ENCODE measurements around the gene UPF2. TPM values are rescaled to one million over a fixed set of nuclear protein-coding genes. Genes with fewer than 3 reads are reported as not detected.

Gene UPF2
- total RNA-seq, 3 donors from 2014 or later: 22.4 to 32.9 (median 29.2) TPM

- intact Hi-C loops (cut with DNase I; ENCODE audit: low total_unique reads): no loop called here
- Histone ChIP-seq H3K9me3 (no peaks in the 10 kb centered on the region), H3K36me3 (no peaks in the 10 kb centered on the region), H3K4me1 (no peaks in the 10 kb centered on the region), H3K4me3 (no peak overlapping the region), H3K27ac (no peak overlapping the region), H3K27me3 (no peaks in the 10 kb centered on the region)
- no peak for DNase-seq (ENCODE audit: low spot score in 2 of 2)
- TF ChIP-seq POLR2AphosphoS5 (IDR thresholded peaks at IDR 0.05) (no peak), CTCF (IDR thresholded peaks at IDR 0.05) (no peak), POLR2A (IDR thresholded peaks at IDR 0.05) (no peak)
Measured at GRCh38 chr10:11951695-11952094, 90.9 kb downstream of the UPF2 start.

GRCh38 chr10:11950325-11951018, 92.1 kb downstream of the UPF2 start:
- Histone ChIP-seq H3K27me3 (no peaks in the 10 kb centered on the region), H3K9me3 (no peaks in the 10 kb centered on the region), H3K4me1 (no peaks in the 10 kb centered on the region), H3K4me3 (no peak overlapping the region), H3K27ac (no peak overlapping the region), H3K36me3 (no peaks in the 10 kb centered on the region)
- no peak for DNase-seq (ENCODE audit: low spot score in 2 of 2)
- TF ChIP-seq POLR2AphosphoS5 (IDR thresholded peaks at IDR 0.05) (no peak), CTCF (IDR thresholded peaks at IDR 0.05) (no peak), POLR2A (IDR thresholded peaks at IDR 0.05) (no peak)
- intact Hi-C loops (cut with DNase I; ENCODE audit: low total_unique reads): no loop called here

GRCh38 chr10:11949152-11949551, 93.5 kb downstream of the UPF2 start:
- Histone ChIP-seq H3K36me3 (no peaks in the 10 kb centered on the region), H3K4me1 (no peaks in the 10 kb centered on the region), H3K9me3 (no peaks in the 10 kb centered on the region), H3K4me3 (no peak overlapping the region), H3K27ac (no peak overlapping the region), H3K27me3 (no peaks in the 10 kb centered on the region)
- TF ChIP-seq POLR2AphosphoS5 (IDR thresholded peaks at IDR 0.05): no peak
- no peak for TF ChIP-seq CTCF (IDR thresholded peaks at IDR 0.05)
- DNase-seq (ENCODE audit: low spot score in 2 of 2): no peak
- intact Hi-C loops (cut with DNase I; ENCODE audit: low total_unique reads): no loop called here

GRCh38 chr10:11946652-11947051, 96.0 kb downstream of the UPF2 start:
- no peaks in the 10 kb centered on the region for H3K36me3 ChIP-seq
- no peak for TF ChIP-seq POLR2A (IDR thresholded peaks at IDR 0.05)
- no peak for TF ChIP-seq CTCF (IDR thresholded peaks at IDR 0.05)
- TF ChIP-seq POLR2AphosphoS5 (IDR thresholded peaks at IDR 0.05): no peak
- intact Hi-C loops (cut with DNase I; ENCODE audit: low total_unique reads): no loop called here

DNA sequence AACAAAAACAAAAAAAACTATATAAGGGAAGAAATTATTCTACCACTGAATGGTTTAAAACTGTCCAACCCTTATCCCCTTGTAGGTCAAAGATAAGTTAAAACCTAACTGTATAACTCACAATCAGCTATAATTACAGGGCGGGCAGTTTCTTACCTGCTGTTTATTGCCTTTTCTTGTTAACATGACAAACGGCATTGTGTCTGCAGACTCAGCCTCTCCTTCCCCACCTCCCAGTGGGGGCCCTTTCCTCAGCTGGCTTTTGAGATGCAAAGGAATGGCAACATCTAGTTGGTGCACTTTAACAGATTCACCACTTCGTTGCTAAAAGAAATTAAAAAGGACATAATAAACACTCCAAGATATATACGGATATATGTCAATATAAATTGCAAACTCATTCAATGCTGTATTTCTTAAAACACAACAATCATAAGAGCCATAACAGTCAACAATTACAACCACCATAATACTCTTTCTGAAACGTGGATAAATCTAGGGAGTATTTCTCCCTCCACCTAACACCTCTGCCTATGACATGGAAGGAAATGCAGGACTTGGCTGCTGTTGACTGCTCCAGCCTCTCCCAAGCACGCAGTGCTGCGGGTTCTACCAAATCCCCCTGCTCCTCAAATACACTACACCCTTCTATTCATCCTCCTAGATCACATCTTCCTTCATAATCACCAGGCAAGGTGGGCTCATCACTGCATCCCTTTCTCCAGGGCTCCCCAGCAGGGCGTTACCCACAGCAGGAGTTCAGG, 106.0 kb downstream of the UPF2 start:
- Histone ChIP-seq H3K4me1 (no peaks in the 10 kb centered on the region), H3K9me3 (no peaks in the 10 kb centered on the region), H3K27me3 (no peaks in the 10 kb centered on the region), H3K36me3 (no peaks in the 10 kb centered on the region), H3K27ac (no peak overlapping the region), H3K4me3 (no peak overlapping the region)
- intact Hi-C loops (cut with DNase I; ENCODE audit: low total_unique reads): no loop called here
- DNase-seq (ENCODE audit: low spot score in 2 of 2): no peak
- TF ChIP-seq POLR2AphosphoS5 (IDR thresholded peaks at IDR 0.05): no peak
- no peak for TF ChIP-seq POLR2A (IDR thresholded peaks at IDR 0.05)
- TF ChIP-seq CTCF (IDR thresholded peaks at IDR 0.05): no peak

More at GRCh38 chr10:11946652-11947051, 96.0 kb downstream of the UPF2 start:
- Histone ChIP-seq H3K9me3 (no peaks in the 10 kb centered on the region), H3K27me3 (no peaks in the 10 kb centered on the region), H3K4me3 (no peak overlapping the region), H3K4me1 (no peaks in the 10 kb centered on the region), H3K27ac (no peak overlapping the region)
- no peak for DNase-seq (ENCODE audit: low spot score in 2 of 2)
